Measurements from ENCODE around the gene TTBK1. TPM values are rescaled to one million over a fixed set of nuclear protein-coding genes. Genes with fewer than 3 reads are reported as not detected.

Gene TTBK1
- total RNA-seq, 4 donors from 2014 or later: not detected

- WGBS, 2 donors: 77 to 87% methylated on average over 5 of the region's 5 CpGs
- no peaks in the 10 kb centered on the region for H3K27me3 ChIP-seq
- H3K36me3 ChIP-seq: peaks cover 0 to 97% (median 10%) of the 10 kb centered on the region in 3 donors
These were observed 25.9 kb upstream of the TTBK1 start for GRCh38 chr6:43217351-43217750.

GRCh38 chr6:43219119-43219518 lies 24.2 kb upstream of the TTBK1 start:
- H3K9me3 ChIP-seq: no peaks in the 10 kb centered on the region
- peaks cover 0 to 100% (median 10%) of the 10 kb centered on the region in 3 donors for H3K36me3 ChIP-seq
- no peak for DNase-seq (ENCODE audit: low spot score in 2 of 2)
- TF ChIP-seq POLR2A (IDR thresholded peaks at IDR 0.05): no peak
- TF ChIP-seq EP300 (IDR thresholded peaks at IDR 0.05): no peak
- no peak for TF ChIP-seq CTCF (IDR thresholded peaks at IDR 0.05)
- 73 to 80% methylated on average over 3 of the region's 3 CpGs for WGBS, 2 donors
- H3K4me1 ChIP-seq: peaks cover 0 to 3% (median 0%) of the 10 kb centered on the region in 4 donors
- H3K27me3 ChIP-seq: no peaks in the 10 kb centered on the region
- H3K4me3 ChIP-seq: no peak overlapping the region
- H3K27ac ChIP-seq: no peak overlapping the region

More at GRCh38 chr6:43217351-43217750, 25.9 kb upstream of the TTBK1 start:
- H3K9me3 ChIP-seq: no peaks in the 10 kb centered on the region
- no peak overlapping the region for H3K4me3 ChIP-seq
- no peak overlapping the region for H3K27ac ChIP-seq
- no peaks in the 10 kb centered on the region for H3K4me1 ChIP-seq
- TF ChIP-seq POLR2A (IDR thresholded peaks at IDR 0.05) (no peak), CTCF (IDR thresholded peaks at IDR 0.05) (no peak), EP300 (IDR thresholded peaks at IDR 0.05) (no peak)
- DNase-seq (ENCODE audit: low spot score in 2 of 2): no peak

- Histone ChIP-seq H3K27me3 (no peaks in the 10 kb centered on the region), H3K9me3 (no peaks in the 10 kb centered on the region), H3K4me1 (peaks cover 0 to 8% (median 2%) of the 10 kb centered on the region in 4 donors), H3K27ac (no peak overlapping the region), H3K4me3 (no peak overlapping the region), H3K36me3 (peaks cover 0 to 100% (median 10%) of the 10 kb centered on the region in 3 donors)
- 83 to 88% methylated on average over 7 of the region's 7 CpGs for WGBS, 2 donors
- DNase-seq (ENCODE audit: low spot score in 2 of 2): no peak
- no peak for TF ChIP-seq CTCF (IDR thresholded peaks at IDR 0.05)
- TF ChIP-seq EP300 (IDR thresholded peaks at IDR 0.05): no peak
- TF ChIP-seq POLR2A (IDR thresholded peaks at IDR 0.05): no peak
These were observed 23.5 kb upstream of the TTBK1 start for GRCh38 chr6:43219814-43220213.

- no peak overlapping the region for H3K27ac ChIP-seq
- no peaks in the 10 kb centered on the region for H3K27me3 ChIP-seq
- DNase-seq (ENCODE audit: low spot score in 2 of 2): no peak
- H3K9me3 ChIP-seq: no peaks in the 10 kb centered on the region
- peaks cover 0 to 8% (median 2%) of the 10 kb centered on the region in 4 donors for H3K4me1 ChIP-seq
- peaks cover 0 to 100% (median 9%) of the 10 kb centered on the region in 3 donors for H3K36me3 ChIP-seq
- 88 to 91% methylated on average over 16 of the region's 16 CpGs for WGBS, 2 donors
- TF ChIP-seq POLR2A (IDR thresholded peaks at IDR 0.05) (no peak), EP300 (IDR thresholded peaks at IDR 0.05) (no peak), CTCF (IDR thresholded peaks at IDR 0.05) (no peak)
- H3K4me3 ChIP-seq: no peak overlapping the region
These were observed 22.8 kb upstream of the TTBK1 start for GRCh38 chr6:43220439-43220951.

- H3K9me3 ChIP-seq: no peaks in the 10 kb centered on the region
- no peak overlapping the region for H3K4me3 ChIP-seq
- H3K4me1 ChIP-seq: peaks cover 0 to 8% (median 2%) of the 10 kb centered on the region in 4 donors
- WGBS, 2 donors: 81 to 87% methylated on average over 16 to 19 of the region's 20 CpGs
- DNase-seq (ENCODE audit: low spot score in 2 of 2): no peak
- peaks cover 0 to 99% (median under 1%) of the 10 kb centered on the region in 3 donors for H3K36me3 ChIP-seq
- no peaks in the 10 kb centered on the region for H3K27me3 ChIP-seq
- TF ChIP-seq EP300 (IDR thresholded peaks at IDR 0.05): no peak
- TF ChIP-seq CTCF (IDR thresholded peaks at IDR 0.05): no peak
- TF ChIP-seq POLR2A (IDR thresholded peaks at IDR 0.05): no peak
- H3K27ac ChIP-seq: no peak overlapping the region
These were observed 22.0 kb upstream of the TTBK1 start for GRCh38 chr6:43221046-43221972.
